ENCODE measurements around the gene BNIPL.

The BNIPL gene

GRCh38 chr1:151026460-151026859 is 9.9 kb upstream of the BNIPL start:
- no peak overlapping the region for H3K4me3 ChIP-seq (replicated peaks; ENCODE audit: low read depth, low read length)
- TF ChIP-seq CTCF (IDR thresholded peaks at IDR 0.05; ENCODE audit: insufficient read depth, low read length, poor library complexity, severe bottlenecking) = no peak
- no peaks in the 10 kb centered on the region for H3K27me3 ChIP-seq (replicated peaks; ENCODE audit: control insufficient read depth, insufficient read depth, low read length)
- DNase-seq (ENCODE audit: extremely low read depth, insufficient read length) = no peak
- H3K36me3 ChIP-seq (ENCODE audit: control insufficient read depth, insufficient read depth, low read length) = peaks cover 7% of the 10 kb centered on the region

GRCh38 chr1:151032164-151032563 is 4.2 kb upstream of the BNIPL start:
- DNase-seq (ENCODE audit: extremely low read depth, insufficient read length) = no peak
- Histone ChIP-seq H3K27me3 (replicated peaks; ENCODE audit: control insufficient read depth, insufficient read depth, low read length) (no peaks in the 10 kb centered on the region), H3K4me3 (replicated peaks; ENCODE audit: low read depth, low read length) (no peak overlapping the region), H3K36me3 (ENCODE audit: control insufficient read depth, insufficient read depth, low read length) (peaks cover 11% of the 10 kb centered on the region)
- no peak for TF ChIP-seq CTCF (IDR thresholded peaks at IDR 0.05; ENCODE audit: insufficient read depth, low read length, poor library complexity, severe bottlenecking)

- Histone ChIP-seq H3K36me3 (ENCODE audit: control insufficient read depth, insufficient read depth, low read length) (peaks cover 6% of the 10 kb centered on the region), H3K4me3 (replicated peaks; ENCODE audit: low read depth, low read length) (no peak overlapping the region), H3K27me3 (replicated peaks; ENCODE audit: control insufficient read depth, insufficient read depth, low read length) (no peaks in the 10 kb centered on the region)
- no peak for TF ChIP-seq CTCF (IDR thresholded peaks at IDR 0.05; ENCODE audit: insufficient read depth, low read length, poor library complexity, severe bottlenecking)
- DNase-seq (ENCODE audit: extremely low read depth, insufficient read length) = no peak
These were observed 1.2 kb upstream of the BNIPL start for GRCh38 chr1:151035167-151035566.

- Histone ChIP-seq H3K27me3 (replicated peaks; ENCODE audit: control insufficient read depth, insufficient read depth, low read length) (no peaks in the 10 kb centered on the region), H3K36me3 (ENCODE audit: control insufficient read depth, insufficient read depth, low read length) (peaks cover 6% of the 10 kb centered on the region), H3K4me3 (replicated peaks; ENCODE audit: low read depth, low read length) (no peak overlapping the region)
- DNase-seq (ENCODE audit: extremely low read depth, insufficient read length) = no peak
- TF ChIP-seq CTCF (IDR thresholded peaks at IDR 0.05; ENCODE audit: insufficient read depth, low read length, poor library complexity, severe bottlenecking) = no peak
These were observed 646 bp downstream of the BNIPL start for GRCh38 chr1:151037032-151037431.

- Histone ChIP-seq H3K27me3 (replicated peaks; ENCODE audit: control insufficient read depth, insufficient read depth, low read length) (no peaks in the 10 kb centered on the region), H3K4me3 (replicated peaks; ENCODE audit: low read depth, low read length) (no peak overlapping the region), H3K36me3 (ENCODE audit: control insufficient read depth, insufficient read depth, low read length) (peaks cover 3% of the 10 kb centered on the region; the same call in 1 of the 2 replicates)
- TF ChIP-seq CTCF (IDR thresholded peaks at IDR 0.05; ENCODE audit: insufficient read depth, low read length, poor library complexity, severe bottlenecking) = no peak
- no peak for DNase-seq (ENCODE audit: extremely low read depth, insufficient read length)
These were observed 3.1 kb downstream of the BNIPL start for GRCh38 chr1:151039521-151039920.

GRCh38 chr1:151043163-151043562 is 6.8 kb downstream of the BNIPL start:
- no peak overlapping the region for H3K4me3 ChIP-seq (replicated peaks; ENCODE audit: low read depth, low read length)
- no peaks in the 10 kb centered on the region for H3K36me3 ChIP-seq (ENCODE audit: control insufficient read depth, insufficient read depth, low read length)
- no peak for DNase-seq (ENCODE audit: extremely low read depth, insufficient read length)
- no peaks in the 10 kb centered on the region for H3K27me3 ChIP-seq (replicated peaks; ENCODE audit: control insufficient read depth, insufficient read depth, low read length)
- no peak for TF ChIP-seq CTCF (IDR thresholded peaks at IDR 0.05; ENCODE audit: insufficient read depth, low read length, poor library complexity, severe bottlenecking)
